NK-92 treated with Interleukin-12 subunit alpha and Interleukin-12 subunit beta, amount 100 ng/mL, for 24 hours (cell line): ENCODE measurements around the gene USP54.

ENCODE experiments used
- DNase-seq: peaks from one replicate; lab custom pipeline; 2025; lab: John Stamatoyannopoulos, UW

The USP54 gene

DNA sequence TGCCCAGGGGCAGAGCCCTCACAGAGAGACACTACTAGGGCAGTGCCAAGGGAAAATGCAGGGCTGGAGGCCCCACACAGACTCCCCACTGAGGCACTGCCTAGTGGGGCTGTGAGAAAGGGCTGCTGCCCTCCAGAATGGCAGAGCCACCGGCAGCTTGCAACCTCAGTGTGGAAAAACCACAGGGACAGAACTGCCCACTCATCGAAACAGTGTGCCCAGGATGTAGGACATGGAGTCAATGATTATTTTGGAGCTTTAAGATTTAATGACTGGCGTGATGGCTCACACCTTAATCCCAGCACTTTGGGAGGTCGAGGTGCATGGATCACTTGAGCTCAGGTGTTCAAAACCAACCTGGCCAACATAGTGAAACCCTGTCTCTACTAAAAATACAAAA lies 130.2 kb downstream of the USP54 start:
- no peak for DNase-seq

DNA sequence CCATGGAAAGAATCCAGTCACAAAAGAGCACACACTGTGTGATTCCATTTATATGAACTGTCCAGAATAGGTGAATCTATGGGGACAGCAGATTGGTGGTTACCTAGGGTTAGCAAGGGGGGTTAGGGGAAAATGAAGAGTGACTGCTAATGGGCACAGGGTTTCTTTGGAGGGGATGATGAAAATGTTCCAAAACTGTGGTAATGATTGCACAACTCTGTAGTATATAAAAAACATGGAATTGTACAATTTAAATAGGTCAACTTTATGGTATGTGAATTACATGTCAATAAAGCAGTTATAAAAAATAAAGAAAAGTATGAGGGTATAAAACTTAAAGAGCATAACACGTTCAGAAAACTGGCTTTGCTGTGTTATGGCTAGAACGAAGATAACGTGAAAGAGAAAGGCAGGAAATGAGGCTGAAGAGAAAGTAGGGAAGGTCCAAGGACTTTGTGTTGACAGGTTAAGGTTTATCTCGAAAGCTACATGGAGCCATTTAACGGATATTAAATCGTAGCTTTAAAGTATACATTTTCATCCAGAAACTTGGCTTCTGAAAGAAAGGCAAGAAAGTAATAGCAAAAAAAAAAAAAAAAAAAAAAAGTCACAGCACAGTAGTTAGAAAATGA lies 131.3 kb downstream of the USP54 start:
- DNase-seq = no peak

GRCh38 chr10:73456187-73456890 lies 134.8 kb downstream of the USP54 start:
- no peak for DNase-seq

- DNase-seq = no peak
These were observed 142.0 kb downstream of the USP54 start for GRCh38 chr10:73449113-73449512.

DNA sequence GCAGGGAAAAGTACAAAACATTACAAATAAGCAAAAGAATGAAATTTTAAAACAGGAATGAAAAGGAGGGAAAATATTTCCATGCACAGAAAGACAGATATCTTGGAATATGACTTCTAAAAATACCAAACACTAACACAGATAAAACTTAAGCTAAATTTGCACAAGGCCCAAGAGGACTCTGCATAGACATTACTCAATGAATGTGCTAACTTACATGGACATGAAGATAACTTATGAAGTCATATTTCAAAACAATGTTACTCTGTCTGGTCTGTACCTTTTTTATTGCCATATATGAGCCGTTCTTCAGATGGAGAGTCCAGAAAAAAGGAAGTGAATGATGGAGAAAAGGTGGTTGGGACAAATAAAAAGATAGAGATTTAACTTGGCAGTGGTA lies 142.8 kb downstream of the USP54 start:
- no peak for DNase-seq
